22Rv1 (cell line): Measurements from ENCODE around the gene DPP6.

Experiments used
- ZFX ChIP-seq: fragments of 450-650 bp; IDR thresholded peaks from 2 replicates; pipeline ENCODE4 v1.6.1; 2017; ENCODE audit warnings: antibody characterized with exemption, borderline replicate concordance
- TF ChIP-seq, protein P1 (sequence below): fragments of 450-650 bp; IDR thresholded peaks from 2 replicates; pipeline ENCODE4 v1.5.1; 2017; ENCODE audit warnings: mild to moderate bottlenecking

DNA sequence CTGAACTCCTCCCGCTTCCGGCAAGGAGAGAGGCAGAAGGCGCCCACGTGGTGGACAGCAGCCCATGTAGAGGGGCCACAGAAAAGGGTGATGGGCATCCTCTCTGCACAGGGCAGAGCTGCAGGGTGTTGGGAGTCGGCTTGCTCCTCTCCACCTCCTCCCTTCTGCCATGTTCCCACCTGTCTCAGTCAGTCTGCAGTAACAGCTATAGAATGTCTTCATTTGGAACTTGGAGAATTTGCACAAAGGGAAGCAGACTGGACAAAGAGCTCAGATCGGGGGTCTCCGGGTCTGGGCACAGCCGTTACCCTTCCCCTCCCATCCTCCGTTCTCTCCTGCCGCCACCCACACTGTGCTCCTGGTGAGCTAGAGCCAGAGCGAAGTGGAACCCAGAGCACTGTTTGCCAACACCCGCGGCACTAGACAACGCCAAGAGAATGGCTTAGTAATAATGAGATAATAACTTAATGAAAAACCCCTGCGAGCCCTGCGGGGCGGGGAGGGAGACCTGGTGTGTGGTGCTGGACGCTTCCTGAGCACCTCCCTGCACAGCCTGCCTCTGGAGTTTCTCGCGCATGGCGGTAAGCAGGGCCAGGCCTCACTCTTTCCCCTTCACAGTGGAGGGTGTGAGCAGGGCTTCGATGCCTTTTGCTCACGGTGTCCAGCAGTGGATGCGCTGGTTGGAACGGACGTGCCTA is 696.0 kb downstream of the DPP6 start:
- TF ChIP-seq, protein P1, sequence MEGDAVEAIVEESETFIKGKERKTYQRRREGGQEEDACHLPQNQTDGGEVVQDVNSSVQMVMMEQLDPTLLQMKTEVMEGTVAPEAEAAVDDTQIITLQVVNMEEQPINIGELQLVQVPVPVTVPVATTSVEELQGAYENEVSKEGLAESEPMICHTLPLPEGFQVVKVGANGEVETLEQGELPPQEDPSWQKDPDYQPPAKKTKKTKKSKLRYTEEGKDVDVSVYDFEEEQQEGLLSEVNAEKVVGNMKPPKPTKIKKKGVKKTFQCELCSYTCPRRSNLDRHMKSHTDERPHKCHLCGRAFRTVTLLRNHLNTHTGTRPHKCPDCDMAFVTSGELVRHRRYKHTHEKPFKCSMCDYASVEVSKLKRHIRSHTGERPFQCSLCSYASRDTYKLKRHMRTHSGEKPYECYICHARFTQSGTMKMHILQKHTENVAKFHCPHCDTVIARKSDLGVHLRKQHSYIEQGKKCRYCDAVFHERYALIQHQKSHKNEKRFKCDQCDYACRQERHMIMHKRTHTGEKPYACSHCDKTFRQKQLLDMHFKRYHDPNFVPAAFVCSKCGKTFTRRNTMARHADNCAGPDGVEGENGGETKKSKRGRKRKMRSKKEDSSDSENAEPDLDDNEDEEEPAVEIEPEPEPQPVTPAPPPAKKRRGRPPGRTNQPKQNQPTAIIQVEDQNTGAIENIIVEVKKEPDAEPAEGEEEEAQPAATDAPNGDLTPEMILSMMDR = no peak
- TF ChIP-seq ZFX = no peak
